A549 (cell line): ENCODE data around the gene CIAO3. TPM values are rescaled to one million over a fixed set of nuclear protein-coding genes. Genes with fewer than 3 reads are reported as not detected.
A peak's percentile ranks its signal among the peaks of the same experiment; 100 is the strongest.

Source experiments
- ATAC-seq, 2 experiments: fragments of 200-7000 bp in 1 of 2; fragments of >200 bp in 1 of 2; cut with Nextera tagmentation in 1 of 2; cut with Tn5 transposase in 1 of 2; 3 replicates each; pipeline versions ENCODE4 v1.8.0 to v1.9.1; 2018 to 2020; ENCODE audit warnings: mild to moderate bottlenecking in 1 of 2, moderate library complexity in 1 of 2
- CTCF ChIA-PET: fragments of 300-600 bp; sonication (Branson Sonifier 250); formaldehyde crosslinking; extraction: SDS; loops from one replicate; lab custom pipeline; 2021; ENCODE audit warnings: antibody characterized with exemption, inconsistent platforms; lab: Yijun Ruan, JAX
- POLR2A ChIA-PET: fragments of 350-600 bp; formaldehyde crosslinking; extraction: SDS; loops from one replicate; lab custom pipeline; 2021; ENCODE audit warnings: antibody characterized with exemption, inconsistent platforms; lab: Yijun Ruan, JAX
- DNase-seq, 2 experiments: peaks; one replicate each; pipeline versions ENCODE4 v3.0.0 to v3.0.0-alpha.2; 2011 to 2016; ENCODE audit warnings: low read depth in 1 of 2, low spot score in 1 of 2
- FAIRE-seq: peaks from 2 replicates; lab custom pipeline; 2011; peaks lifted over from hg19 to GRCh38; lab: Jason Lieb, UNC
- H3K27ac ChIP-seq, 2 experiments: fragments of >200 bp; sonication (Bioruptor Twin); formaldehyde crosslinking; 3 replicates each; pipeline ENCODE4 v1.5.1; 2016 to 2017
- H3K4me1 ChIP-seq: fragments of >200 bp; sonication (Bioruptor Twin); formaldehyde crosslinking; 3 replicates; pipeline ENCODE4 v1.6.1; 2016
- H3K4me2 ChIP-seq: fragments of >200 bp; sonication (Bioruptor Twin); formaldehyde crosslinking; 3 replicates; pipeline ENCODE4 v1.6.1; 2016
- H3K4me3 ChIP-seq: fragments of >200 bp; sonication (Bioruptor Twin); formaldehyde crosslinking; 3 replicates; pipeline ENCODE4 v1.5.1; 2016
- H3K9me3 ChIP-seq: fragments of >200 bp; sonication (Bioruptor Twin); formaldehyde crosslinking; 3 replicates; pipeline ENCODE4 v1.6.1; 2016
- ATOH8 ChIP-seq: fragments of 250-450 bp; sonication (Bioruptor Pico); IDR thresholded peaks from 2 replicates; pipeline ENCODE4 v1.5.0; 2020; ENCODE audit warnings: low read depth, mild to moderate bottlenecking, moderate library complexity
- BHLHE40 ChIP-seq: IDR thresholded peaks from 2 replicates; pipeline ENCODE4 v1.6.1; 2012; ENCODE audit warnings: low read depth, low read length, inconsistent platforms
- CEBPB ChIP-seq, 2 experiments: fragments of >200 bp in 1 of 2; sonication (Bioruptor Twin) in 1 of 2; formaldehyde crosslinking in 1 of 2; IDR thresholded peaks; 2 replicates each; pipeline ENCODE4 v1.6.1; 2012 to 2016
- CHD4 ChIP-seq: fragments of 200-600 bp; sonication (generic); IDR thresholded peaks from 2 replicates; pipeline ENCODE4 v1.6.1; 2016; ENCODE audit warnings: antibody characterized with exemption, mild to moderate bottlenecking, borderline replicate concordance
- CTCF ChIP-seq: fragments of >200 bp; sonication (Bioruptor Twin); formaldehyde crosslinking; IDR thresholded peaks from 3 replicates; pipeline ENCODE4 v1.5.1; 2016
- E2F6 ChIP-seq: IDR thresholded peaks from 2 replicates; pipeline ENCODE4 v1.6.1; 2012; ENCODE audit warnings: low read depth, borderline replicate concordance
- EHF ChIP-seq: fragments of 250-450 bp; sonication (Bioruptor Pico); IDR thresholded peaks from 2 replicates; pipeline ENCODE4 v1.5.0; 2020; ENCODE audit warnings: mild to moderate bottlenecking
- EP300 ChIP-seq, 2 experiments: fragments of >200 bp; sonication (Bioruptor Twin); formaldehyde crosslinking; IDR thresholded peaks; 2 replicates in 1 of 2; 3 replicates in 1 of 2; pipeline ENCODE4 v1.6.1; 2016 to 2017
- ESRRA ChIP-seq: fragments of 150-350 bp; IDR thresholded peaks from 2 replicates; pipeline ENCODE4 v1.6.1; 2014; ENCODE audit warnings: mild to moderate bottlenecking, low read length, borderline replicate concordance
- FOSB ChIP-seq: fragments of 250-450 bp; sonication (Bioruptor Pico); IDR thresholded peaks from 2 replicates; pipeline ENCODE4 v1.5.0; 2020; ENCODE audit warnings: mild to moderate bottlenecking, moderate library complexity
- GATA3 ChIP-seq: IDR thresholded peaks from 2 replicates; pipeline ENCODE4 v1.6.1; 2012; ENCODE audit warnings: borderline replicate concordance
- HDAC2 ChIP-seq: fragments of 200-600 bp; sonication (generic); IDR thresholded peaks from 2 replicates; pipeline ENCODE4 v1.6.1; 2016
- HOXB13 ChIP-seq: fragments of 250-450 bp; sonication (Bioruptor Pico); IDR thresholded peaks from 2 replicates; pipeline ENCODE4 v1.5.0; 2020; ENCODE audit warnings: low read depth, mild to moderate bottlenecking, moderate library complexity
- HOXB5 ChIP-seq: fragments of 250-450 bp; sonication (Bioruptor Pico); IDR thresholded peaks from 2 replicates; pipeline ENCODE4 v1.5.0; 2020; ENCODE audit warnings: mild to moderate bottlenecking, moderate library complexity
- JUNB ChIP-seq: fragments of >200 bp; sonication (Bioruptor Twin); formaldehyde crosslinking; IDR thresholded peaks from 2 replicates; pipeline ENCODE4 v1.6.1; 2016
- KDM5A ChIP-seq: fragments of 200-600 bp; sonication (generic); IDR thresholded peaks from 2 replicates; pipeline ENCODE4 v1.6.1; 2016; ENCODE audit warnings: antibody characterized with exemption, mild to moderate bottlenecking
- MAX ChIP-seq: IDR thresholded peaks from 2 replicates; pipeline ENCODE4 v1.6.1; 2012
- MAZ ChIP-seq: fragments of 150-350 bp; IDR thresholded peaks from 2 replicates; pipeline ENCODE4 v1.6.1; 2014; ENCODE audit warnings: antibody characterized with exemption, low read depth, low read length, borderline replicate concordance
- NFE2L2 ChIP-seq: fragments of 150-350 bp; conservative IDR thresholded peaks from 2 replicates; pipeline ENCODE4 v1.6.1; 2014; ENCODE audit warnings: low read length
- NR3C1 ChIP-seq: fragments of >200 bp; sonication (Bioruptor Twin); formaldehyde crosslinking; IDR thresholded peaks from 3 replicates; pipeline ENCODE4 v1.6.1; 2017
- PHF8 ChIP-seq: fragments of 200-600 bp; sonication (generic); IDR thresholded peaks from 2 replicates; pipeline ENCODE4 v1.6.1; 2016; ENCODE audit warnings: low read depth, mild to moderate bottlenecking, antibody characterized with exemption, moderate library complexity, borderline replicate concordance
- POLR2A ChIP-seq: IDR thresholded peaks from 2 replicates; pipeline ENCODE4 v1.6.1; 2012; ENCODE audit warnings: mild to moderate bottlenecking, low read length
- POLR2AphosphoS2 ChIP-seq: conservative IDR thresholded peaks from 2 replicates; pipeline ENCODE4 v1.6.1; 2012; ENCODE audit warnings: low read length, improper control_type of control experiment, inconsistent platforms
- SREBF2 ChIP-seq: fragments of 450-650 bp; IDR thresholded peaks from 2 replicates; pipeline ENCODE4 v1.6.1; 2014; ENCODE audit warnings: mild to moderate bottlenecking, moderate library complexity
- TP53 ChIP-seq: fragments of 250-450 bp; sonication (Bioruptor Pico); IDR thresholded peaks from 2 replicates; pipeline ENCODE4 v1.5.0; 2021; ENCODE audit warnings: mild to moderate bottlenecking, moderate library complexity
- ZFP36 ChIP-seq: fragments of 450-650 bp; IDR thresholded peaks from 2 replicates; pipeline ENCODE4 v1.6.1; 2014; ENCODE audit warnings: borderline replicate concordance; ENCODE audit not compliant: partially characterized antibody
- ZSCAN20 ChIP-seq: fragments of 250-450 bp; sonication (Bioruptor Pico); IDR thresholded peaks from 2 replicates; pipeline ENCODE4 v1.8.0; 2022; ENCODE audit warnings: mild to moderate bottlenecking, moderate library complexity
- WGBS: methylation state at CpG from one replicate; pipeline ENCODE4 v1.1.6; 2017; ENCODE audit errors: missing lambda C conversion rate; 5-methylcytosine and 5-hydroxymethylcytosine counted together
- polyA plus RNA-seq, 4 experiments: library from polyadenylated mRNA; depleted of rRNA in 3 of 4; stranded (reverse); fragments of >200 nt; fragmentation: RNase III in 1 of 4; extraction: RNeasy Plus Mini Kit Qiagen cat#74134 plus additional on column Dnase treatment in 1 of 4; gene quantifications; 2 replicates in 3 of 4; 3 replicates in 1 of 4; pipeline ENCODE4 v1.2.3, GENCODE V29; 2011 to 2017

Gene CIAO3
- polyA plus RNA-seq, 2 of the 4 experiments (the other 2 are of a cell fraction), result 17.4 to 23.0 TPM

GRCh38 chr16:706189-707061 is 34.4 kb downstream of the CIAO3 start:
- Histone ChIP-seq H3K9me3 (no peaks in the 10 kb centered on the region), H3K4me3 (peak overlapping the region; percentile 59), H3K27ac (peak overlapping the region; percentile 73 to 75; a peak in 5 of 6 replicates), H3K4me1 (peaks cover 42% of the 10 kb centered on the region), H3K4me2 (peak overlapping the region; percentile 100)
- DNase-seq, result no peak
- no peak for FAIRE-seq
- TF ChIP-seq ESRRA (no peak), BHLHE40 (no peak), ZFP36 (no peak), MAX (no peak), CEBPB (IDR thresholded peaks at IDR 0.05) (no peak), FOSB (CRISPR knock-in tag) (no peak), HOXB5 (no peak), HOXB13 (CRISPR knock-in tag) (no peak), HDAC2 (no peak), CTCF (no peak), E2F6 (no peak), EP300 (IDR thresholded peaks at IDR 0.05) (no peak), POLR2A (no peak), MAZ (no peak), EHF (no peak), PHF8 (no peak), TP53 (no peak), SREBF2 (no peak), JUNB (no peak), CHD4 (no peak)
- ChIA-PET POLR2A (interaction anchor here (0.9 to 1.6 kb wide), 4 partner anchors 14 to 82 kb away, joined by 3 to 6 read pairs (median 4); partner anchors contain the start of genes ANTKMT, CHTF18 and RPUSD1), CTCF (interaction anchor here (1.7 to 25.1 kb wide), 4 partner anchors 10 to 80 kb away, joined by 5 to 656 read pairs (median 92); partner anchors contain the start of genes ANTKMT, CCDC78, CHTF18 and CIAO3)
- peak; percentile 9 to 41; a peak in 3 of 6 replicates for ATAC-seq
- 6% methylated on average over 31 of the region's 49 CpGs for WGBS

GRCh38 chr16:705431-706188 is 35.2 kb downstream of the CIAO3 start, which contains the start of gene FBXL16:
Gene FBXL16, minus strand, starts transcription at chr16:705801. Its CDS starts 8,396 bp downstream, at chr16:697405.
- peak within 1 kb of the TSS; percentile 59 for H3K4me3 ChIP-seq
- H3K4me2 ChIP-seq, result peak within 1 kb of the TSS; percentile 100
- FAIRE-seq (no peak), DNase-seq (no peak), ATAC-seq (no peak)
- 4% methylated on average over 5 of the region's 115 CpGs for WGBS
- TF ChIP-seq ATOH8 (CRISPR knock-in tag), result no peak
- TF ChIP-seq NFE2L2, result no peak
- TF ChIP-seq MAX, result no peak
- no peak for TF ChIP-seq EP300 (IDR thresholded peaks at IDR 0.05)
- no peak for TF ChIP-seq GATA3
- TF ChIP-seq NR3C1, result no peak
- no peak for TF ChIP-seq ZSCAN20 (CRISPR knock-in tag)
- TF ChIP-seq KDM5A, result no peak
- TF ChIP-seq POLR2AphosphoS2, result no peak
- no peaks in the 10 kb centered on the region for H3K9me3 ChIP-seq
- ChIA-PET POLR2A (no interaction called here), CTCF (interaction anchor here (2.4 to 25.1 kb wide), 2 partner anchors 10 to 27 kb away, joined by 8 to 656 read pairs; partner anchors contain the start of genes ANTKMT, CCDC78, CIAO3 and HAGHL)
- peak within 1 kb of the TSS; percentile 73 to 75; a peak in 5 of 6 replicates for H3K27ac ChIP-seq
- peaks cover 38% of the 10 kb centered on the region for H3K4me1 ChIP-seq
